CD4-positive, alpha-beta memory T cell (primary cell): ENCODE results near the gene ATP6AP1. TPM values are rescaled to one million over a fixed set of nuclear protein-coding genes. Genes with fewer than 3 reads are reported as not detected.
A peak's percentile ranks its signal among the peaks of the same experiment; 100 is the strongest.

ENCODE experiments used
- CTCF ChIA-PET: fragments of 350-600 bp; sonication (Branson Sonifier 250); formaldehyde crosslinking; loops from one replicate; lab custom pipeline; 2021; ENCODE audit warnings: inconsistent platforms; ENCODE audit not compliant: partially characterized antibody; lab: Charles Lee
- POLR2A ChIA-PET: fragments of 350-600 bp; sonication (Branson Sonifier 250); formaldehyde crosslinking; loops from one replicate; lab custom pipeline; 2021; ENCODE audit not compliant: partially characterized antibody; lab: Charles Lee
- DNase-seq, 5 donors: peaks; one replicate each; pipeline versions ENCODE4 v3.0.0 to v3.0.0-alpha.2; 2020 to 2022; ENCODE audit warnings: mixed read lengths in 1 of 5
- H3K27ac ChIP-seq: one replicate; pipeline ENCODE4 v1.7.0; 2013; ENCODE audit warnings: low read depth, low read length
- H3K27me3 ChIP-seq: 2 replicates; pipeline ENCODE4 v1.7.0; 2013; ENCODE audit warnings: mild to moderate bottlenecking, low read length, moderate library complexity; ENCODE audit not compliant: insufficient read depth
- H3K36me3 ChIP-seq: 2 replicates; pipeline ENCODE4 v1.7.0; 2013; ENCODE audit warnings: mild to moderate bottlenecking, low read length, moderate library complexity; ENCODE audit not compliant: insufficient read depth
- H3K4me1 ChIP-seq: 2 replicates; pipeline ENCODE4 v1.7.0; 2013; ENCODE audit warnings: mild to moderate bottlenecking, low read length, moderate library complexity; ENCODE audit not compliant: insufficient read depth
- H3K4me3 ChIP-seq, 2 donors: one replicate each; pipeline ENCODE4 v1.7.0; 2013; ENCODE audit warnings: low read length in 2 of 2, mild to moderate bottlenecking in 1 of 2
- H3K9me3 ChIP-seq, 2 donors: one replicate each; pipeline ENCODE4 v1.7.0; 2013; ENCODE audit warnings: low read length in 2 of 2, control low read depth in 1 of 2; ENCODE audit not compliant: control insufficient read depth in 1 of 2
- H3K27ac Mint-ChIP-seq, 7 donors: one replicate each; pipeline ENCODE4 v1.8.0; 2020 to 2021; ENCODE audit warnings: mixed read lengths in 7 of 7, mild to moderate bottlenecking in 6 of 7, inconsistent platforms in 3 of 7, moderate library complexity in 3 of 7
- H3K27me3 Mint-ChIP-seq, 2 donors: one replicate each; pipeline ENCODE4 v1.8.0; 2020 to 2021; ENCODE audit warnings: mixed read lengths in 2 of 2
- H3K36me3 Mint-ChIP-seq, 2 donors: one replicate each; pipeline ENCODE4 v1.8.0; 2020 to 2021; ENCODE audit warnings: mixed read lengths in 2 of 2, inconsistent platforms in 1 of 2, mild to moderate bottlenecking in 1 of 2
- H3K4me1 Mint-ChIP-seq, 4 donors: one replicate each; pipeline ENCODE4 v1.8.0; 2020 to 2021; ENCODE audit warnings: mixed read lengths in 4 of 4, mild to moderate bottlenecking in 1 of 4
- H3K4me3 Mint-ChIP-seq, 8 donors: one replicate each; pipeline ENCODE4 v1.8.0; 2020 to 2021; ENCODE audit warnings: mixed read lengths in 8 of 8, mild to moderate bottlenecking in 7 of 8, moderate library complexity in 6 of 8, inconsistent platforms in 3 of 8
- H3K9me3 Mint-ChIP-seq, 8 donors: one replicate each; pipeline ENCODE4 v1.8.0; 2020 to 2021; ENCODE audit warnings: mixed read lengths in 8 of 8, mild to moderate bottlenecking in 5 of 8, inconsistent platforms in 3 of 8, moderate library complexity in 1 of 8
- intact Hi-C: fragments of 100-400 bp; cut with micrococcal nuclease; formaldehyde crosslinking; loops from one replicate; pipeline ENCODE4 v1.15.1; 2023
- polyA plus RNA-seq, 2 donors: library from polyadenylated mRNA; unstranded; fragments of 300-500 nt; fragmentation: Illumina TruSeq; gene quantifications; one replicate each; pipeline ENCODE4 v1.2.3, GENCODE V29; 2021
- total RNA-seq, 2 experiments: library from RNA; stranded (reverse); gene quantifications; one replicate each; pipeline ENCODE4 v1.2.3, GENCODE V29; 2021

ATP6AP1 gene
- total and polyA plus RNA-seq, 4 experiments from 2014 or later, result 60.4 to 149 (median 88.4) TPM

- Histone ChIP-seq H3K4me3 (no peak overlapping the region), H3K9me3 (no peaks in the 10 kb centered on the region), H3K27ac (peak overlapping the region; percentile 70), H3K27me3 (no peaks in the 10 kb centered on the region), H3K4me1 (peaks cover 10% of the 10 kb centered on the region), H3K36me3 (no peaks in the 10 kb centered on the region)
- no peak for DNase-seq
- Mint-ChIP-seq H3K27ac (peak overlapping the region in 5 of 7 donors; percentile 71 to 85 (median 79)), H3K36me3 (peaks cover 0 to 11% of the 10 kb centered on the region in 2 donors), H3K9me3 (peaks cover 0 to 4% (median 0%) of the 10 kb centered on the region in 8 donors), H3K4me1 (peaks cover 4 to 23% (median 11%) of the 10 kb centered on the region in 4 donors), H3K4me3 (peak overlapping the region in 3 of 8 donors; percentile 78 to 85 (median 82)), H3K27me3 (no peaks in the 10 kb centered on the region)
- POLR2A ChIA-PET, result interaction anchor here (0.7 to 5.8 kb wide), 11 partner anchors 11 to 486 kb away, joined by 4 to 101 read pairs (median 5); partner anchors contain the start of genes ATP6AP1, PLXNA3, RPL10 and SLC10A3
- CTCF ChIA-PET, result interaction anchor here (1.3 to 1.5 kb wide), 3 partner anchors 8 to 15 kb away, joined by 3 to 5 read pairs (median 4); partner anchors contain the start of gene RPL10
- intact Hi-C loops, result loop anchor here (10.0 kb wide), 1 partner anchor 62 kb away; the partner anchor contains the start of gene LAGE3
Observed at GRCh38 chrX:154413142-154413541, 15.3 kb upstream of the ATP6AP1 start.

GRCh38 chrX:154417157-154417556 is 11.3 kb upstream of the ATP6AP1 start:
- Mint-ChIP-seq H3K4me3 (no peak overlapping the region), H3K27ac (no peak overlapping the region)
- CTCF ChIA-PET, result interaction anchor here (1.1 kb wide), 1 partner anchor 17 kb away, joined by 3 read pairs; no protein-coding TSS in a partner anchor

GRCh38 chrX:154419189-154419588 is 9.3 kb upstream of the ATP6AP1 start:
- no peaks in the 10 kb centered on the region for H3K9me3 ChIP-seq
- Mint-ChIP-seq H3K36me3 (peaks cover 0 to 5% of the 10 kb centered on the region in 2 donors), H3K4me1 (peaks cover 1 to 5% (median 3%) of the 10 kb centered on the region in 4 donors), H3K9me3 (no peaks in the 10 kb centered on the region), H3K27me3 (no peaks in the 10 kb centered on the region), H3K4me3 (no peak overlapping the region), H3K27ac (no peak overlapping the region)
- ChIA-PET POLR2A (interaction anchor here (1.3 kb wide), 1 partner anchor 9 kb away, joined by 5 read pairs; the partner anchor contains the start of gene ATP6AP1), CTCF (no interaction called here)
- H3K36me3 ChIP-seq, result no peaks in the 10 kb centered on the region
- no peak overlapping the region for H3K27ac ChIP-seq
- no peaks in the 10 kb centered on the region for H3K4me1 ChIP-seq
- no peaks in the 10 kb centered on the region for H3K27me3 ChIP-seq
- intact Hi-C loops, result loop anchor here (10.0 kb wide), 1 partner anchor 56 kb away; the partner anchor contains the start of gene LAGE3
- no peak overlapping the region for H3K4me3 ChIP-seq
- no peak for DNase-seq

More at GRCh38 chrX:154417157-154417556, 11.3 kb upstream of the ATP6AP1 start:
- intact Hi-C loops, result loop anchor here (10.0 kb wide), 1 partner anchor 58 kb away; the partner anchor contains the start of gene LAGE3
- H3K4me1 Mint-ChIP-seq, result peaks cover 4 to 8% (median 7%) of the 10 kb centered on the region in 4 donors
- Histone ChIP-seq H3K4me3 (no peak overlapping the region), H3K4me1 (peaks cover 8% of the 10 kb centered on the region), H3K27ac (no peak overlapping the region), H3K36me3 (no peaks in the 10 kb centered on the region), H3K27me3 (no peaks in the 10 kb centered on the region), H3K9me3 (no peaks in the 10 kb centered on the region)
- H3K27me3 Mint-ChIP-seq, result no peaks in the 10 kb centered on the region
- H3K9me3 Mint-ChIP-seq, result no peaks in the 10 kb centered on the region
- peaks cover 0 to 9% of the 10 kb centered on the region in 2 donors for H3K36me3 Mint-ChIP-seq
- POLR2A ChIA-PET, result no interaction called here
- no peak for DNase-seq

GRCh38 chrX:154419688-154420401 is 8.6 kb upstream of the ATP6AP1 start:
- POLR2A ChIA-PET, result interaction anchor here (1.3 kb wide), 2 partner anchors 9 to 21 kb away, joined by 3 to 5 read pairs; partner anchors contain the start of gene ATP6AP1

GRCh38 chrX:154420402-154420756 is 8.1 kb upstream of the ATP6AP1 start:
- no peaks in the 10 kb centered on the region for H3K9me3 ChIP-seq
- Mint-ChIP-seq H3K4me3 (no peak overlapping the region), H3K9me3 (no peaks in the 10 kb centered on the region), H3K4me1 (peaks cover 3 to 5% (median 4%) of the 10 kb centered on the region in 4 donors), H3K27ac (no peak overlapping the region), H3K36me3 (peaks cover 0 to 3% of the 10 kb centered on the region in 2 donors), H3K27me3 (no peaks in the 10 kb centered on the region)
- H3K4me3 ChIP-seq, result no peak overlapping the region
- ChIA-PET CTCF (interaction anchor here (1.2 kb wide), 1 partner anchor 8 kb away, joined by 5 read pairs; no protein-coding TSS in a partner anchor), POLR2A (interaction anchor here (0.7 to 1.3 kb wide), 4 partner anchors 8 to 97 kb away, joined by 3 to 5 read pairs (median 4); no protein-coding TSS in a partner anchor)
- H3K27me3 ChIP-seq, result no peaks in the 10 kb centered on the region
- H3K36me3 ChIP-seq, result no peaks in the 10 kb centered on the region
- no peak for DNase-seq
- intact Hi-C loops, result no loop called here
- H3K4me1 ChIP-seq, result no peaks in the 10 kb centered on the region
- no peak overlapping the region for H3K27ac ChIP-seq

More at GRCh38 chrX:154419688-154420401, 8.6 kb upstream of the ATP6AP1 start:
- H3K9me3 ChIP-seq, result no peaks in the 10 kb centered on the region
- no peaks in the 10 kb centered on the region for H3K36me3 ChIP-seq
- peaks cover 3 to 5% (median 4%) of the 10 kb centered on the region in 4 donors for H3K4me1 Mint-ChIP-seq
- H3K27ac ChIP-seq, result no peak overlapping the region
- intact Hi-C loops, result loop anchor here (10.0 kb wide), 1 partner anchor 55 kb away; the partner anchor contains the start of gene LAGE3
- H3K9me3 Mint-ChIP-seq, result no peaks in the 10 kb centered on the region
- DNase-seq, result no peak
- no peak overlapping the region for H3K4me3 ChIP-seq
- H3K36me3 Mint-ChIP-seq, result peaks cover 0 to 5% of the 10 kb centered on the region in 2 donors
- no peaks in the 10 kb centered on the region for H3K27me3 ChIP-seq
- H3K27ac Mint-ChIP-seq, result no peak overlapping the region
- CTCF ChIA-PET, result no interaction called here
- H3K4me3 Mint-ChIP-seq, result no peak overlapping the region
- H3K27me3 Mint-ChIP-seq, result no peaks in the 10 kb centered on the region
- H3K4me1 ChIP-seq, result no peaks in the 10 kb centered on the region

- Mint-ChIP-seq H3K27me3 (no peaks in the 10 kb centered on the region), H3K36me3 (peaks cover 4 to 10% of the 10 kb centered on the region in 2 donors), H3K9me3 (no peaks in the 10 kb centered on the region), H3K27ac (peak overlapping the region in 4 of 7 donors; percentile 18 to 86 (median 60)), H3K4me3 (peak overlapping the region in 1 of 8 donors; percentile 81), H3K4me1 (peaks cover 13 to 30% (median 23%) of the 10 kb centered on the region in 4 donors)
- intact Hi-C loops, result no loop called here
- H3K4me3 ChIP-seq, result no peak overlapping the region
- H3K9me3 ChIP-seq, result no peaks in the 10 kb centered on the region
- no peak for DNase-seq
- H3K4me1 ChIP-seq, result peaks cover 28% of the 10 kb centered on the region
- no peak overlapping the region for H3K27ac ChIP-seq
- no peaks in the 10 kb centered on the region for H3K27me3 ChIP-seq
- CTCF ChIA-PET, result interaction anchor here (1.2 to 2.7 kb wide), 2 partner anchors 14 to 28 kb away, joined by 3 to 8 read pairs; partner anchors contain the start of gene RPL10
- H3K36me3 ChIP-seq, result peaks cover 8% of the 10 kb centered on the region
- POLR2A ChIA-PET, result interaction anchor here (1.4 to 5.8 kb wide), 4 partner anchors 9 to 502 kb away, joined by 4 to 37 read pairs (median 6); partner anchors contain the start of genes ARHGAP4 and RPL10
Observed at GRCh38 chrX:154426916-154427770, 1.3 kb upstream of the ATP6AP1 start.
